Small intestine (tissue), 7 donors: ENCODE measurements around the gene PTGES2. TPM values are rescaled to one million over a fixed set of nuclear protein-coding genes. Genes with fewer than 3 reads are reported as not detected.
A peak's percentile ranks its signal among the peaks of the same experiment; 100 is the strongest.

Experiments
- DNase-seq, 2 donors: peaks; one replicate each; pipeline versions ENCODE4 v3.0.0 to v3.0.0-alpha.2; 2013
- FAIRE-seq: peaks from 2 replicates; lab custom pipeline; 2012; peaks lifted over from hg19 to GRCh38; lab: Jason Lieb, UNC
- H3K27ac ChIP-seq, 3 donors: one replicate each; pipeline ENCODE4 v1.5.1; 2013; ENCODE audit warnings: low read length in 2 of 3, mild to moderate bottlenecking in 2 of 3, control low read depth in 1 of 3, inconsistent platforms in 1 of 3, low read depth in 1 of 3, moderate library complexity in 1 of 3
- H3K27me3 ChIP-seq, 3 donors: one replicate each; pipeline ENCODE4 v1.6.1; 2013; ENCODE audit warnings: low read length in 3 of 3, inconsistent platforms in 1 of 3; ENCODE audit not compliant: control insufficient read depth in 3 of 3, insufficient read depth in 3 of 3
- H3K36me3 ChIP-seq, 3 donors: one replicate each; pipeline ENCODE4 v1.6.1; 2013; ENCODE audit warnings: low read length in 3 of 3, inconsistent platforms in 1 of 3, low read depth in 1 of 3, mild to moderate bottlenecking in 1 of 3, moderate library complexity in 1 of 3; ENCODE audit not compliant: control insufficient read depth in 3 of 3, insufficient read depth in 2 of 3
- H3K4me1 ChIP-seq, 3 donors: one replicate each; pipeline ENCODE4 v1.6.1; 2013; ENCODE audit warnings: low read length in 2 of 3, inconsistent platforms in 1 of 3, low read depth in 1 of 3, mild to moderate bottlenecking in 1 of 3, moderate library complexity in 1 of 3; ENCODE audit not compliant: control insufficient read depth in 3 of 3, insufficient read depth in 2 of 3
- H3K4me3 ChIP-seq, 3 donors: one replicate each; pipeline ENCODE4 v1.5.1; 2013; ENCODE audit warnings: low read length in 3 of 3, control low read depth in 1 of 3, inconsistent platforms in 1 of 3, low read depth in 1 of 3, mild to moderate bottlenecking in 1 of 3, moderate library complexity in 1 of 3
- H3K9me3 ChIP-seq, 2 donors: one replicate each; pipeline ENCODE4 v1.6.1; 2013; ENCODE audit warnings: low read depth in 1 of 2, low read length in 1 of 2; ENCODE audit not compliant: control insufficient read depth in 2 of 2, insufficient read depth in 1 of 2
- WGBS, 3 donors: extraction: QIAGEN DNeasy Blood & Tissue Kit; methylation state at CpG; one replicate each; pipeline ENCODE4 v1.1.7; 2013; 5-methylcytosine and 5-hydroxymethylcytosine counted together
- polyA plus RNA-seq, 4 donors: library from polyadenylated mRNA; stranded (reverse) in 3 of 4; unstranded in 1 of 4; fragments of 200-250 nt in 3 of 4; fragments of 120-200 nt in 1 of 4; gene quantifications; one replicate each; pipeline versions ENCODE4 v1.2.1 to v1.2.3, GENCODE V29; 2013
- donor health status: healthy with polysubstance abuse.
- donor health status: control.
- donor health status: control.
- donor health status: Bipolar disorder and iron deficiency.
- donor health status: healthy.

PTGES2 gene
- polyA plus RNA-seq, 4 donors, result 47.7 to 99.7 (median 76.0) TPM

- DNase-seq, result no peak
- H3K27me3 ChIP-seq, result no peaks in the 10 kb centered on the region
- WGBS, 3 donors, result 95 to 96% (median 96%) methylated on average over 4 of the region's 4 CpGs
- no peaks in the 10 kb centered on the region for H3K4me1 ChIP-seq
- FAIRE-seq, result no peak
- no peaks in the 10 kb centered on the region for H3K9me3 ChIP-seq
- H3K4me3 ChIP-seq, result no peak overlapping the region
- H3K36me3 ChIP-seq, result peaks cover 13 to 92% (median 17%) of the 10 kb centered on the region in 3 donors
- H3K27ac ChIP-seq, result no peak overlapping the region
Measured at GRCh38 chr9:128167209-128167608, 39.7 kb upstream of the PTGES2 start.

GRCh38 chr9:128166169-128166568 is 38.6 kb upstream of the PTGES2 start:
- H3K27ac ChIP-seq, result no peak overlapping the region
- H3K27me3 ChIP-seq, result no peaks in the 10 kb centered on the region
- 95 to 98% (median 96%) methylated on average over 17 to 18 of the region's 18 CpGs for WGBS, 3 donors
- no peaks in the 10 kb centered on the region for H3K4me1 ChIP-seq
- no peaks in the 10 kb centered on the region for H3K9me3 ChIP-seq
- peaks cover 15 to 92% (median 17%) of the 10 kb centered on the region in 3 donors for H3K36me3 ChIP-seq
- FAIRE-seq, result no peak
- no peak for DNase-seq
- no peak overlapping the region for H3K4me3 ChIP-seq

GRCh38 chr9:128164307-128164885 is 36.9 kb upstream of the PTGES2 start:
- H3K4me1 ChIP-seq, result peaks cover 0 to 9% (median 0%) of the 10 kb centered on the region in 3 donors
- DNase-seq (no peak), FAIRE-seq (no peak)
- H3K27ac ChIP-seq, result no peak overlapping the region
- H3K27me3 ChIP-seq, result no peaks in the 10 kb centered on the region
- peaks cover 8 to 77% (median 11%) of the 10 kb centered on the region in 3 donors for H3K36me3 ChIP-seq
- no peaks in the 10 kb centered on the region for H3K9me3 ChIP-seq
- 79 to 83% (median 83%) methylated on average over 14 of the region's 14 CpGs for WGBS, 3 donors
- H3K4me3 ChIP-seq, result no peak overlapping the region

GRCh38 chr9:128163523-128164306 is 36.2 kb upstream of the PTGES2 start:
- H3K9me3 ChIP-seq, result no peaks in the 10 kb centered on the region
- H3K4me1 ChIP-seq, result peaks cover 0 to 11% (median 0%) of the 10 kb centered on the region in 3 donors
- H3K27me3 ChIP-seq, result no peaks in the 10 kb centered on the region
- H3K36me3 ChIP-seq, result peaks cover 7 to 70% (median 10%) of the 10 kb centered on the region in 3 donors
- FAIRE-seq (no peak), DNase-seq (no peak)
- H3K27ac ChIP-seq, result no peak overlapping the region
- H3K4me3 ChIP-seq, result no peak overlapping the region
- WGBS, 3 donors, result 89 to 95% (median 93%) methylated on average over 10 of the region's 10 CpGs

- no peaks in the 10 kb centered on the region for H3K27me3 ChIP-seq
- DNase-seq (no peak), FAIRE-seq (no peak)
- no peak overlapping the region for H3K27ac ChIP-seq
- no peak overlapping the region for H3K4me3 ChIP-seq
- H3K9me3 ChIP-seq, result no peaks in the 10 kb centered on the region
- 93 to 98% (median 97%) methylated on average over 6 of the region's 6 CpGs for WGBS, 3 donors
- H3K4me1 ChIP-seq, result peaks cover 0 to 11% (median 0%) of the 10 kb centered on the region in 3 donors
- H3K36me3 ChIP-seq, result peaks cover 7 to 64% (median 10%) of the 10 kb centered on the region in 3 donors
Measured at GRCh38 chr9:128163027-128163515, 35.5 kb upstream of the PTGES2 start.

GRCh38 chr9:128162215-128163026 is 34.9 kb upstream of the PTGES2 start:
- Histone ChIP-seq H3K4me1 (peaks cover 0 to 11% (median 0%) of the 10 kb centered on the region in 3 donors), H3K9me3 (no peaks in the 10 kb centered on the region), H3K27me3 (no peaks in the 10 kb centered on the region), H3K4me3 (peak overlapping the region in 1 of 3 donors; percentile 22), H3K27ac (no peak overlapping the region), H3K36me3 (peaks cover 5 to 57% (median 10%) of the 10 kb centered on the region in 3 donors)
- FAIRE-seq, result no peak
- no peak for DNase-seq
- WGBS, 3 donors, result 81 to 86% (median 84%) methylated on average over 10 of the region's 10 CpGs

GRCh38 chr9:128161215-128161902 is 33.8 kb upstream of the PTGES2 start:
- 88 to 93% (median 92%) methylated on average over 12 to 13 of the region's 13 CpGs for WGBS, 3 donors

More at GRCh38 chr9:128161215-128161902, 33.8 kb upstream of the PTGES2 start:
- peaks cover 3 to 47% (median 5%) of the 10 kb centered on the region in 3 donors for H3K36me3 ChIP-seq
- no peak overlapping the region for H3K4me3 ChIP-seq
- FAIRE-seq (no peak), DNase-seq (no peak)
- H3K4me1 ChIP-seq, result peaks cover 0 to 11% (median 0%) of the 10 kb centered on the region in 3 donors
- H3K27ac ChIP-seq, result no peak overlapping the region
- H3K27me3 ChIP-seq, result no peaks in the 10 kb centered on the region
- no peaks in the 10 kb centered on the region for H3K9me3 ChIP-seq
